HG03139 (cell line): Measurements from ENCODE around the gene TAB2.
A peak's percentile ranks its signal among the peaks of the same experiment; 100 is the strongest.

Source experiments
- ATAC-seq: cut with Tn5 transposase; IDR thresholded peaks from one replicate; pipeline ENCODE4 v1.9.1; 2021; ENCODE audit not compliant: unreplicated experiment

The TAB2 gene

GRCh38 chr6:149317644-149318571 is at the start of gene TAB2:
Gene TAB2 (plus strand): TSS chr6:149317712. CDS start chr6:149369998, 52,286 bp downstream.
- peak; percentile 17 for ATAC-seq

GRCh38 chr6:149268146-149268545 is 49.4 kb upstream of the TAB2 start:
- no peak for ATAC-seq

- no peak for ATAC-seq
Measured at GRCh38 chr6:149268768-149269167, 48.7 kb upstream of the TAB2 start.

GRCh38 chr6:149270616-149271015 is 46.9 kb upstream of the TAB2 start:
- no peak for ATAC-seq

GRCh38 chr6:149271348-149272340 is 45.9 kb upstream of the TAB2 start:
- peak; percentile 49 for ATAC-seq

- ATAC-seq, result no peak
Measured at GRCh38 chr6:149273318-149273717, 44.2 kb upstream of the TAB2 start.

- no peak for ATAC-seq
Measured at GRCh38 chr6:149275621-149276020, 41.9 kb upstream of the TAB2 start.

GRCh38 chr6:149277621-149278020 is 39.9 kb upstream of the TAB2 start:
- ATAC-seq, result no peak

- no peak for ATAC-seq
Measured at GRCh38 chr6:149278997-149279396, 38.5 kb upstream of the TAB2 start.

- ATAC-seq, result no peak
Measured at GRCh38 chr6:149284904-149285303, 32.6 kb upstream of the TAB2 start.

GRCh38 chr6:149285626-149286025 is 31.9 kb upstream of the TAB2 start:
- ATAC-seq, result no peak

- ATAC-seq, result no peak
Measured at GRCh38 chr6:149286905-149287304, 30.6 kb upstream of the TAB2 start.

- no peak for ATAC-seq
Measured at GRCh38 chr6:149289192-149289781, 28.2 kb upstream of the TAB2 start.

GRCh38 chr6:149289966-149290365 is 27.5 kb upstream of the TAB2 start:
- no peak for ATAC-seq

GRCh38 chr6:149293244-149293643 is 24.3 kb upstream of the TAB2 start:
- no peak for ATAC-seq

- ATAC-seq, result no peak
Measured at GRCh38 chr6:149300563-149300962, 16.9 kb upstream of the TAB2 start.

- ATAC-seq, result no peak
Measured at GRCh38 chr6:149302723-149303122, 14.8 kb upstream of the TAB2 start.

GRCh38 chr6:149303468-149303867 is 14.0 kb upstream of the TAB2 start:
- no peak for ATAC-seq

- no peak for ATAC-seq
Measured at GRCh38 chr6:149305372-149305771, 12.1 kb upstream of the TAB2 start.

GRCh38 chr6:149306967-149307366 is 10.5 kb upstream of the TAB2 start:
- ATAC-seq, result no peak

GRCh38 chr6:149311293-149311692 is 6.2 kb upstream of the TAB2 start:
- ATAC-seq, result no peak
